HepG2 (cell line): ENCODE measurements around the gene ISOC2. TPM values are rescaled to one million over a fixed set of nuclear protein-coding genes. Genes with fewer than 3 reads are reported as not detected.
A peak's percentile ranks its signal among the peaks of the same experiment; 100 is the strongest.

Experiments
- BATF2 ChIP-seq: sonication (generic); formaldehyde crosslinking; IDR thresholded peaks from 2 replicates; pipeline ENCODE4 v1.8.0; 2022; ENCODE audit warnings: mild to moderate bottlenecking, missing genetic modification reagents, moderate library complexity
- CBX5 ChIP-seq: sonication (generic); formaldehyde crosslinking; IDR thresholded peaks from 2 replicates; pipeline ENCODE4 v1.4.0; 2020; ENCODE audit warnings: missing genetic modification reagents, borderline replicate concordance
- GPBP1L1 ChIP-seq: sonication (generic); formaldehyde crosslinking; IDR thresholded peaks from 2 replicates; pipeline ENCODE4 v1.5.0; 2020; ENCODE audit warnings: mild to moderate bottlenecking, missing genetic modification reagents
- HNF4A ChIP-seq: sonication (generic); formaldehyde crosslinking; IDR thresholded peaks from 2 replicates; pipeline ENCODE4 v1.4.0; 2020; ENCODE audit warnings: missing genetic modification reagents
- KAT7 ChIP-seq: IDR thresholded peaks from 2 replicates; pipeline ENCODE4 v1.6.1; 2018; ENCODE audit warnings: borderline replicate concordance, missing compliant biosample characterization
- MTF1 ChIP-seq: sonication (generic); formaldehyde crosslinking; IDR thresholded peaks from 2 replicates; pipeline ENCODE4 v1.5.0; 2020; ENCODE audit warnings: missing genetic modification reagents
- NFE2 ChIP-seq: sonication (generic); formaldehyde crosslinking; IDR thresholded peaks from 2 replicates; pipeline ENCODE4 v1.4.0; 2020; ENCODE audit warnings: missing genetic modification reagents
- NONO ChIP-seq, 2 experiments: fragments of 450-650 bp in 1 of 2; sonication (generic) in 1 of 2; formaldehyde crosslinking in 1 of 2; IDR thresholded peaks in 1 of 2; conservative IDR thresholded peaks in 1 of 2; 2 replicates each; pipeline versions ENCODE4 v1.6.1 to v1.8.0; 2017 to 2022; ENCODE audit warnings: mild to moderate bottlenecking in 1 of 2, missing genetic modification reagents in 1 of 2, moderate library complexity in 1 of 2
- POLR2AphosphoS5 ChIP-seq: IDR thresholded peaks from 2 replicates; pipeline ENCODE4 v1.6.1; 2012; ENCODE audit warnings: low read depth, low read length
- RXRA ChIP-seq: sonication (generic); formaldehyde crosslinking; IDR thresholded peaks from 2 replicates; pipeline ENCODE4 v1.5.1; 2020; ENCODE audit warnings: missing genetic modification reagents
- SIX1 ChIP-seq: sonication (generic); formaldehyde crosslinking; IDR thresholded peaks from 2 replicates; pipeline ENCODE4 v1.4.0; 2020; ENCODE audit warnings: missing genetic modification reagents, borderline replicate concordance
- SP5 ChIP-seq: IDR thresholded peaks from 2 replicates; pipeline ENCODE4 v1.6.1; 2016; ENCODE audit warnings: low read depth, borderline replicate concordance
- SRF ChIP-seq: IDR thresholded peaks from 2 replicates; pipeline ENCODE4 v1.6.1; 2011; ENCODE audit warnings: mild to moderate bottlenecking, low read depth, low read length, moderate library complexity
- ZKSCAN8 ChIP-seq: IDR thresholded peaks from 2 replicates; pipeline ENCODE4 v1.6.1; 2016; ENCODE audit warnings: borderline replicate concordance, missing genetic modification reagents, missing compliant biosample characterization
- ZNF136 ChIP-seq: sonication (generic); formaldehyde crosslinking; IDR thresholded peaks from 2 replicates; pipeline ENCODE4 v1.8.1; 2022; ENCODE audit warnings: low read depth, mild to moderate bottlenecking, moderate library complexity, missing genetic modification reagents
- ZNF20 ChIP-seq: sonication (generic); formaldehyde crosslinking; IDR thresholded peaks from 2 replicates; pipeline ENCODE4 v1.4.0; 2020; ENCODE audit warnings: mild to moderate bottlenecking, moderate library complexity, missing genetic modification reagents
- ZNF337 ChIP-seq: sonication (generic); formaldehyde crosslinking; IDR thresholded peaks from 2 replicates; pipeline ENCODE4 v1.5.1; 2020; ENCODE audit warnings: missing genetic modification reagents, low read depth, mild to moderate bottlenecking, borderline replicate concordance
- ZNF446 ChIP-seq: sonication (generic); formaldehyde crosslinking; IDR thresholded peaks from 2 replicates; pipeline ENCODE4 v1.5.0; 2020; ENCODE audit warnings: mild to moderate bottlenecking, missing genetic modification reagents
- ZNF512 ChIP-seq: sonication (generic); formaldehyde crosslinking; IDR thresholded peaks from 2 replicates; pipeline ENCODE4 v1.4.0; 2020; ENCODE audit warnings: mild to moderate bottlenecking, missing genetic modification reagents
- ZNF546 ChIP-seq: sonication (generic); formaldehyde crosslinking; conservative IDR thresholded peaks from 2 replicates; pipeline ENCODE4 v1.8.1; 2023; ENCODE audit warnings: mild to moderate bottlenecking, missing genetic modification reagents
- ZNF569 ChIP-seq: sonication (generic); formaldehyde crosslinking; IDR thresholded peaks from 2 replicates; pipeline ENCODE4 v1.5.0; 2020; ENCODE audit warnings: mild to moderate bottlenecking, missing genetic modification reagents, moderate library complexity, borderline replicate concordance
- ZNF746 ChIP-seq: sonication (generic); formaldehyde crosslinking; IDR thresholded peaks from 2 replicates; pipeline ENCODE4 v1.8.0; 2022; ENCODE audit warnings: mild to moderate bottlenecking, missing genetic modification reagents
- polyA plus RNA-seq, 8 experiments: library from polyadenylated mRNA; depleted of rRNA in 3 of 8; stranded (reverse) in 7 of 8; unstranded in 1 of 8; fragments of >200 nt; fragmentation: Illumina TruSeq in 4 of 8; extraction: Trizol in 4 of 8; gene quantifications; 2 replicates each; pipeline versions ENCODE4 v1.2.1 to v1.2.3, GENCODE V29; 2011 to 2016; ENCODE audit warnings: low read depth in 4 of 8, missing spikeins in 1 of 8, mixed read lengths in 1 of 8; ENCODE audit not compliant: insufficient read depth in 1 of 8
- total RNA-seq, 5 experiments: library from RNA; depleted of rRNA; stranded (reverse); fragments of >200 nt; fragmentation: Illumina TruSeq; extraction: Trizol; gene quantifications; 2 replicates each; pipeline ENCODE4 v1.2.3, GENCODE V29; 2016; ENCODE audit warnings: low read depth in 1 of 5
- TF ChIP-seq, protein P1 (sequence below): sonication (generic); formaldehyde crosslinking; IDR thresholded peaks from 2 replicates; pipeline ENCODE4 v1.5.0; 2020; ENCODE audit warnings: mild to moderate bottlenecking, missing genetic modification reagents, moderate library complexity
- TF ChIP-seq, protein P2 (sequence below): sonication (generic); formaldehyde crosslinking; IDR thresholded peaks from 2 replicates; pipeline ENCODE4 v1.8.1; 2023; ENCODE audit warnings: mild to moderate bottlenecking, missing genetic modification reagents, borderline replicate concordance

The ISOC2 gene
- total and polyA plus RNA-seq, 2 of the 13 experiments (the other 11 are each of a cell fraction or from before 2014, with no cell fraction given): 76.8 to 105 TPM

GRCh38 chr19:55476100-55476775 is 14.8 kb upstream of the ISOC2 start, which contains the start of gene ZNF628 (continued):
- TF ChIP-seq, protein P1, sequence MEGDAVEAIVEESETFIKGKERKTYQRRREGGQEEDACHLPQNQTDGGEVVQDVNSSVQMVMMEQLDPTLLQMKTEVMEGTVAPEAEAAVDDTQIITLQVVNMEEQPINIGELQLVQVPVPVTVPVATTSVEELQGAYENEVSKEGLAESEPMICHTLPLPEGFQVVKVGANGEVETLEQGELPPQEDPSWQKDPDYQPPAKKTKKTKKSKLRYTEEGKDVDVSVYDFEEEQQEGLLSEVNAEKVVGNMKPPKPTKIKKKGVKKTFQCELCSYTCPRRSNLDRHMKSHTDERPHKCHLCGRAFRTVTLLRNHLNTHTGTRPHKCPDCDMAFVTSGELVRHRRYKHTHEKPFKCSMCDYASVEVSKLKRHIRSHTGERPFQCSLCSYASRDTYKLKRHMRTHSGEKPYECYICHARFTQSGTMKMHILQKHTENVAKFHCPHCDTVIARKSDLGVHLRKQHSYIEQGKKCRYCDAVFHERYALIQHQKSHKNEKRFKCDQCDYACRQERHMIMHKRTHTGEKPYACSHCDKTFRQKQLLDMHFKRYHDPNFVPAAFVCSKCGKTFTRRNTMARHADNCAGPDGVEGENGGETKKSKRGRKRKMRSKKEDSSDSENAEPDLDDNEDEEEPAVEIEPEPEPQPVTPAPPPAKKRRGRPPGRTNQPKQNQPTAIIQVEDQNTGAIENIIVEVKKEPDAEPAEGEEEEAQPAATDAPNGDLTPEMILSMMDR (CRISPR knock-in tag): no peak
- TF ChIP-seq, protein P2, sequence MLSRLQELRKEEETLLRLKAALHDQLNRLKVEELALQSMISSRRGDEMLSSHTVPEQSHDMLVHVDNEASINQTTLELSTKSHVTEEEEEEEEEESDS (CRISPR knock-in tag): no peak
- TF ChIP-seq ZNF446 (CRISPR knock-in tag) (0 out of 2 replicates have a peak, but pooled peaks have one; percentile 64), SP5 (peak; percentile 91), SRF (0 out of 2 replicates have a peak, but pooled peaks have one; percentile 37), NFE2 (CRISPR knock-in tag) (no peak), RXRA (CRISPR knock-in tag) (peak; percentile 70), MTF1 (CRISPR knock-in tag) (0 out of 2 replicates have a peak, but pooled peaks have one; percentile 14), HNF4A (CRISPR knock-in tag) (no peak; the same call in 1 of the 2 replicates), ZNF337 (CRISPR knock-in tag) (no peak), ZNF512 (CRISPR knock-in tag) (no peak), ZNF20 (CRISPR knock-in tag) (no peak), ZNF569 (CRISPR knock-in tag) (0 out of 2 replicates have a peak, but pooled peaks have one; percentile 24), ZNF136 (no peak; the same call in 1 of the 2 replicates), NONO (IDR thresholded peaks at IDR 0.05) (no peak), NONO (CRISPR knock-in tag; conservative IDR thresholded peaks at IDR 0.05) (no peak), ZKSCAN8 (CRISPR knock-in tag) (no peak), KAT7 (CRISPR knock-in tag) (peak; percentile 16; the same call in 1 of the 2 replicates), POLR2AphosphoS5 (peak; percentile 35; the same call in 1 of the 2 replicates), GPBP1L1 (CRISPR knock-in tag) (no peak), ZNF546 (CRISPR knock-in tag) (peak; percentile 93), ZNF746 (CRISPR knock-in tag) (peak; percentile 72; the same call in 1 of the 2 replicates), BATF2 (no peak), SIX1 (CRISPR knock-in tag) (0 out of 2 replicates have a peak, but pooled peaks have one; percentile 10), CBX5 (CRISPR knock-in tag) (no peak; the same call in 1 of the 2 replicates)
